Hepatocyte (in vitro differentiated cells): Measurements from ENCODE around the gene PRKACA. TPM values are rescaled to one million over a fixed set of nuclear protein-coding genes. Genes with fewer than 3 reads are reported as not detected.

Experiments
- DNase-seq: peaks from one replicate; pipeline ENCODE4 v3.0.0-alpha.2; 2016; ENCODE audit warnings: low spot score
- H2AFZ ChIP-seq: fragments of 200-600 bp; sonication (generic); 2 replicates; pipeline ENCODE4 v1.6.0; 2016; ENCODE audit warnings: antibody characterized with exemption, mild to moderate bottlenecking
- H3K27ac ChIP-seq: fragments of 200-600 bp; sonication (generic); 2 replicates; pipeline ENCODE4 v1.5.1; 2016; ENCODE audit warnings: mild to moderate bottlenecking
- H3K27me3 ChIP-seq: fragments of 200-600 bp; sonication (generic); 2 replicates; pipeline ENCODE4 v1.6.1; 2016
- H3K36me3 ChIP-seq: fragments of 200-600 bp; sonication (generic); replicated peaks from 2 replicates; pipeline ENCODE4 v1.5.1; 2016; ENCODE audit warnings: low read depth; ENCODE audit not compliant: insufficient read depth
- H3K4me1 ChIP-seq: fragments of 200-600 bp; sonication (generic); 2 replicates; pipeline ENCODE4 v1.5.1; 2016; ENCODE audit warnings: mild to moderate bottlenecking, moderate library complexity; ENCODE audit not compliant: insufficient read depth
- H3K4me2 ChIP-seq: fragments of 200-600 bp; sonication (generic); 2 replicates; pipeline ENCODE4 v1.6.0; 2016
- H3K4me3 ChIP-seq: fragments of 200-600 bp; sonication (generic); 2 replicates; pipeline ENCODE4 v1.5.1; 2016; ENCODE audit warnings: mild to moderate bottlenecking
- H3K79me2 ChIP-seq: fragments of 200-600 bp; sonication (generic); 2 replicates; pipeline ENCODE4 v1.6.0; 2017; ENCODE audit warnings: mild to moderate bottlenecking
- H3K9me2 ChIP-seq: fragments of 200-600 bp; sonication (generic); replicated peaks from 2 replicates; pipeline ENCODE4 v1.6.0; 2017; ENCODE audit warnings: mild to moderate bottlenecking; ENCODE audit not compliant: insufficient read depth
- H3K9me3 ChIP-seq: fragments of 200-600 bp; sonication (generic); 2 replicates; pipeline ENCODE4 v1.5.1; 2016; ENCODE audit warnings: low read depth, mild to moderate bottlenecking
- H4K20me1 ChIP-seq: fragments of 200-600 bp; sonication (generic); 2 replicates; pipeline ENCODE4 v1.6.0; 2016; ENCODE audit warnings: mild to moderate bottlenecking; ENCODE audit not compliant: insufficient read depth, poor library complexity, severe bottlenecking
- CTCF ChIP-seq: fragments of 200-600 bp; sonication (generic); IDR thresholded peaks from 2 replicates; pipeline ENCODE4 v1.5.1; 2016; ENCODE audit warnings: antibody characterized with exemption, mild to moderate bottlenecking; ENCODE audit not compliant: poor library complexity
- EZH2 ChIP-seq: fragments of 200-600 bp; sonication (generic); IDR thresholded peaks from 2 replicates; pipeline ENCODE4 v1.6.1; 2016; ENCODE audit warnings: antibody characterized with exemption, mild to moderate bottlenecking, borderline replicate concordance
- EZH2phosphoT487 ChIP-seq: fragments of 200-600 bp; sonication (generic); IDR thresholded peaks from one replicate; pipeline ENCODE4 v1.6.1; 2018; ENCODE audit warnings: antibody characterized with exemption, mild to moderate bottlenecking, low read depth, moderate library complexity; ENCODE audit not compliant: unreplicated experiment, severe bottlenecking
- WGBS: methylation state at CpG from one replicate; pipeline ENCODE4 v1.1.6; 2016; ENCODE audit warnings: low lambda C conversion rate; ENCODE audit errors: missing lambda C conversion rate; 5-methylcytosine and 5-hydroxymethylcytosine counted together
- polyA plus RNA-seq: library from polyadenylated mRNA; unstranded; fragments of >200 nt; fragmentation: Nextera tagmentation; extraction: Ambion mirVana; gene quantifications from 2 replicates; pipeline ENCODE4 v1.2.1, GENCODE V29; 2016
- total RNA-seq: library from RNA; depleted of rRNA; stranded (reverse); fragments of >200 nt; gene quantifications from 2 replicates; pipeline ENCODE4 v1.2.3, GENCODE V29; 2014

Gene PRKACA
- total and polyA plus RNA-seq, 2 experiments from 2014 or later: 13.4 to 41.5 TPM

- H3K27me3 ChIP-seq: no peaks in the 10 kb centered on the region
- H3K79me2 ChIP-seq: peaks cover 55% of the 10 kb centered on the region
- H4K20me1 ChIP-seq: peaks cover 5% of the 10 kb centered on the region
Observed at GRCh38 chr19:14114439-14114838, 3.1 kb downstream of the PRKACA start.

GRCh38 chr19:14113762-14114414, 3.7 kb downstream of the PRKACA start:
- no peaks in the 10 kb centered on the region for H3K27me3 ChIP-seq
- H3K4me3 ChIP-seq: no peak overlapping the region
- TF ChIP-seq EZH2phosphoT487 (no peak), CTCF (peak; percentile 7)
- WGBS: 96% methylated on average over 18 of the region's 18 CpGs
- H3K27ac ChIP-seq: no peak overlapping the region
- H2AFZ ChIP-seq: no peak overlapping the region
- H3K4me1 ChIP-seq: peaks cover 16% of the 10 kb centered on the region
- no peaks in the 10 kb centered on the region for H3K36me3 ChIP-seq
- peak; percentile 6 for DNase-seq
- H4K20me1 ChIP-seq: peaks cover 5% of the 10 kb centered on the region
- no peaks in the 10 kb centered on the region for H3K9me2 ChIP-seq
- H3K4me2 ChIP-seq: no peak overlapping the region
- peaks cover 60% of the 10 kb centered on the region for H3K79me2 ChIP-seq
- H3K9me3 ChIP-seq: no peaks in the 10 kb centered on the region

More at GRCh38 chr19:14114439-14114838, 3.1 kb downstream of the PRKACA start:
- Histone ChIP-seq H3K4me1 (peaks cover 22% of the 10 kb centered on the region), H3K4me3 (no peak overlapping the region), H3K27ac (no peak overlapping the region), H3K4me2 (no peak overlapping the region), H3K9me3 (no peaks in the 10 kb centered on the region), H2AFZ (no peak overlapping the region), H3K36me3 (no peaks in the 10 kb centered on the region), H3K9me2 (no peaks in the 10 kb centered on the region)
- DNase-seq: no peak
- no peak for TF ChIP-seq EZH2
- 97% methylated on average over 7 of the region's 7 CpGs for WGBS

- Histone ChIP-seq H3K9me3 (no peaks in the 10 kb centered on the region), H2AFZ (no peak overlapping the region), H3K4me2 (peak overlapping the region; percentile 68), H3K27ac (peak overlapping the region; percentile 48), H3K4me3 (no peak overlapping the region), H3K9me2 (no peaks in the 10 kb centered on the region), H3K79me2 (peaks cover 64% of the 10 kb centered on the region), H4K20me1 (peaks cover 5% of the 10 kb centered on the region), H3K27me3 (no peaks in the 10 kb centered on the region), H3K36me3 (no peaks in the 10 kb centered on the region), H3K4me1 (peaks cover 10% of the 10 kb centered on the region)
- DNase-seq: no peak
- TF ChIP-seq EZH2phosphoT487 (no peak), CTCF (no peak), EZH2 (no peak)
- 56% methylated on average over 12 of the region's 12 CpGs for WGBS
Observed at GRCh38 chr19:14112809-14113385, 4.7 kb downstream of the PRKACA start.

GRCh38 chr19:14112051-14112808, 5.3 kb downstream of the PRKACA start:
- WGBS: 75% methylated on average over 11 of the region's 12 CpGs

More at GRCh38 chr19:14112051-14112808, 5.3 kb downstream of the PRKACA start:
- Histone ChIP-seq H3K4me2 (peak overlapping the region; percentile 68), H3K9me3 (no peaks in the 10 kb centered on the region), H3K9me2 (no peaks in the 10 kb centered on the region), H2AFZ (no peak overlapping the region), H3K36me3 (no peaks in the 10 kb centered on the region), H3K79me2 (peaks cover 63% of the 10 kb centered on the region), H3K27me3 (no peaks in the 10 kb centered on the region), H4K20me1 (peaks cover 5% of the 10 kb centered on the region), H3K4me3 (no peak overlapping the region), H3K4me1 (peaks cover 10% of the 10 kb centered on the region), H3K27ac (peak overlapping the region; percentile 48)
- no peak for DNase-seq
- TF ChIP-seq CTCF: no peak
- TF ChIP-seq EZH2phosphoT487: no peak
- TF ChIP-seq EZH2: no peak
